ENCODE results near the gene DGCR6L.
"Not testable (repeated sequence)": the region's sequence is repeated elsewhere in the genome, so short reads cannot be mapped to it uniquely, and the experiment has no call there.

DGCR6L gene

DNA sequence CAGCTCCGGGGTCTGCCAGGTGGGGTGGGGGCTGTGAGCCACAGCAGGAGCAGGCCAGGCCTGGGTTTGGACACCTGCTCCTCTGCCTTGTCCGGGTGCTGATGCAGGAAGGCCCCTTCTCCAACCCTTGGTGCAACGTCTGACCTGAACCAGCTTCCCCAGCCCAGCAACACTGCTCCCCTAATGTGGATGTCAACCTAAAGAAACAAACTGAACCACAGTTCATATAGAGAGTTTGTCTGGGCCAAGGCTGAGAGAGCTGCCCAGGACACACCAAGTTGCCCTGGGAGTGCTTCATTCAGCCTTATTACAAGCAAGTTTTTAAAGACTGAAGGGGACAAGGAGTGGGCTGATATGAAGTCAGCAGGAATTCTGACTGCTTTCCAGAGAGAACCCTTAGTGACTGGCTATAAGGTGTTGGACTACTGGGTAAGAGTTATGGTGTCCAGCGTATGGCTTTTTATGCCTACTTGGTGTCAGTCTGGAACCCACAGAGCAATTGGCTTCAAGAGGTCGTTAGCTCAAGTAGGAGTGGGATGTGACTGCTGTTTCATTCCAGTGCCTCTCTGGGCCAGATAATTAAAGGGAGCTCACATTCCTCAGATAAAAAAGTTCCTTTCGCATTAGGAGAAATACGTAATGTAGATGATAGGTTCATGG, 1.8 kb upstream of the DGCR6L start:
- not testable (repeated sequence) for H3K9me3 ChIP-seq (ENCODE audit: control insufficient read depth in 2 of 2, low read length in 2 of 2); H3K9ac ChIP-seq (ENCODE audit: low read length in 2 of 2); H3K36me3 ChIP-seq (ENCODE audit: control insufficient read depth in 2 of 2, insufficient read depth in 2 of 2, low read length in 2 of 2); H3K27me3 ChIP-seq (ENCODE audit: control insufficient read depth in 1 of 2, insufficient read depth in 2 of 2, low read length in 2 of 2); H3K27ac ChIP-seq (ENCODE audit: low read length)
- Histone ChIP-seq H3K4me1 (ENCODE audit: control insufficient read depth, insufficient read depth, low read length) (peaks cover 28% of the 10 kb centered on the region), H3K4me3 (ENCODE audit: low read length in 2 of 2) (peak overlapping the region in 1 of 2 donors; percentile 90)

DNA sequence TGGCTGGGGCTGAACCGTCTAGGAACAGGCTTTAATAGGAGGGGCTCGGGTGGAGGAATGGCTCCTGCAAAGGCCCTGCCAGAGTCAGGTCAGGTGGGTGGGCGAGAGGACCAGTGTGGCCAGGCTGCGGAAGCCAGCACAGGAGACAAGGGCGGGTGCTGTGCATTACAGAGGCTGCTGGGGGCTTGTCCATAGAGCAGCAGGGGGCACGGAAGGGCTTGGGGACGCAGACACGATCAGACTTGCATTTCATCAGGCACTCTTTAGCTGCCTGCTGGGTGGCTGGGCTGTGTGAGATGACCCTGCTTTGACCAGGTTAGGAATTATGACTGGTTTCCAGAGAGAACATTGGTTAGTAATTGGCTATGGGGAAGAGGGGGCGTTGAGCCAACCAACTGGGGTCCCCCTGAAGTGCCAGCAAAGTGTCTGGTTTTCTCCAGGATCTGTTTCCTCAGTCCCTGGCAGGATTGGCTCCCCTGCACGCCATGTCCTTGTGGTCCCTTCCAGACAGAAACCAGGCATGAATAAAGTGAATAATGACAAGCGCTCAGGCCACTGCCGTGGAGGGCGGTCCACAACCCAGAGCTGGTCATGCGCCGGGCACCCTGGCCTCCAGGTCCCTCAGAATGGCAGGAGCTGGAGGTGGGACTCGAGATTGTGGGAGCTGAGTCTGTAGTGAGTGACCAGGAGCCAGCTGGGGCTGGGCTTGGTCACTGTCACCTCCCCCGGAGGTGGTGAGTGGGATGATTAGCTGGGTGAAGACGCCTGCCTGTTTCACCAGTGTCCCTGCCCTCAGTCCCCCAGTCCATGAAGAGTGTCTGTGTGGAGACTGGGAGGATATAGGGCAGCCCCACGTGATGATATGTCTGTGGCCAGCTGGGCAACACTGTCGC, 1.0 kb upstream of the DGCR6L start:
- H3K36me3 ChIP-seq (ENCODE audit: control insufficient read depth in 2 of 2, insufficient read depth in 2 of 2, low read length in 2 of 2); H3K9me3 ChIP-seq (ENCODE audit: control insufficient read depth in 2 of 2, low read length in 2 of 2); H3K27me3 ChIP-seq (ENCODE audit: control insufficient read depth in 1 of 2, insufficient read depth in 2 of 2, low read length in 2 of 2): not testable (repeated sequence)
- peaks cover 30% of the 10 kb centered on the region for H3K4me1 ChIP-seq (ENCODE audit: control insufficient read depth, insufficient read depth, low read length)
- peak overlapping the region; percentile 81 to 90 for H3K4me3 ChIP-seq (ENCODE audit: low read length in 2 of 2)
- H3K9ac ChIP-seq (ENCODE audit: low read length in 2 of 2): peak overlapping the region; percentile 82 to 90
- peak overlapping the region; percentile 64 for H3K27ac ChIP-seq (ENCODE audit: low read length)

DNA sequence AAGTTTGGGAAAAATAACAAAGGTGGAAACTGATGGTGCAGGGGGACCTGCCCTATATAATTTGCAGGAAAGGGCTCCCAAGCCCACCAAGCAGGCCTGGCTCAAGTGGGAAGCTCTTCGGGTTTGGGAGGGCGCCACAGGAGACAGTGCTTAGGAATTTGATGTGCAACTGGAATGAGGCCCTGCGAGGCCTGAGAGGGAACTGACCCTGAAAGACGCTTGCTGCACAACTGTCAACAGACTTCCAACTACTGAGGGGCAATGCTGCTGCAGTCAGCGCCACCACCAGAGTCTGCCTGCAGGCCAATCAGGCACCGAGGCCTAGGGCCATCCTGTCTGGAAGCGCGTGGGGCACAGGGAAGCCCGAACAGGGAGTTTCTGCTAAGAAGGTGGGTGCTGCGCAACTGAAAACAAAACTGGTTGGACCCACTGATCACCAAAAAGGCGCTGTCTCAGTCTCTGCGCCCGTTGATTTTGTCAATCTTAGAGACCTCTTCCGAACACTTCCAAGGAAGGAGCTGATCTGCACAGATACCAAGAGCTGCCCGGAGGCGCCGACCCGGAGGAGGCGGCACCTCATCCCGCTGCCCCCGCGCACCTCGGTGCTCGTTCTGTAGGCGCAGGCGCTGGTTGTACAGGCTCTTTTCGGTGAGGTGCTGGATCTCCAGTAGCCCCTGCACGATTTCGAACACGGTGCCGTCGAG, 667 bp downstream of the DGCR6L start:
- peak overlapping the region; percentile 37 for H3K27ac ChIP-seq (ENCODE audit: low read length)

DNA sequence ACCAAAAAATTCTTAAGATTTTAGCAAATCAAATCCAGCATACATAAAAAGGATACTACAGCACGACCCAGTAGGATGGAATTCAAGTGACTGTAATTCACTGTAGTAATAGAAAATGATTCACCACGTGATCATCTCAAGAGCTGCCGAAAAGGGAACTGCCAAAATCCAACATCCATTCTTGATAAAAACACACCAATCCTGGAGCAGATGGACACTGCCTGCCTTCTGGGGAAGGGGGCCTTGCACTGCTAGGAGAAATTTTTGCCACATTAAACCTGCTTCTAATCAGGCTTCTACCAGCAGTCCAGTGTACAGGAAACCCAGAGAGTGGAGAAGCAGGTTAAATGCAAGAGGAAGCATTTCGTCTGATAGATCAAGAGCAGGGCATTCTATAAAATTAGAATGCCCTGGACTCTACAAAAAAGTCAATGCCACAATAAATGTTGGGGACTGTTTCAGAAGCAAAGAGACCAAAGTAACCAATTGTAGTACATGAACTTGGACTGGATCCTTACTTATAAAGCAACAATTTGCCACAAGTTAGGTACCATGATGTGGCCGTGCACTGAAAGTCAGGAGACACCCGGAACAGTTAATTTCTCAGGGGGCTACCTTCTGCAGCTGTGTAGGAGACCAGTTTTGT, 1.7 kb downstream of the DGCR6L start:
- H3K9me3 ChIP-seq (ENCODE audit: control insufficient read depth in 2 of 2, low read length in 2 of 2); H3K9ac ChIP-seq (ENCODE audit: low read length in 2 of 2); H3K27me3 ChIP-seq (ENCODE audit: control insufficient read depth in 1 of 2, insufficient read depth in 2 of 2, low read length in 2 of 2); H3K36me3 ChIP-seq (ENCODE audit: control insufficient read depth in 2 of 2, insufficient read depth in 2 of 2, low read length in 2 of 2); H3K27ac ChIP-seq (ENCODE audit: low read length): not testable (repeated sequence)
- peaks cover 30% of the 10 kb centered on the region for H3K4me1 ChIP-seq (ENCODE audit: control insufficient read depth, insufficient read depth, low read length)
- peak overlapping the region in 1 of 2 donors; percentile 15 for H3K4me3 ChIP-seq (ENCODE audit: low read length in 2 of 2)

More for the DNA sequence above, 667 bp downstream of the DGCR6L start:
- H3K36me3 ChIP-seq (ENCODE audit: control insufficient read depth in 2 of 2, insufficient read depth in 2 of 2, low read length in 2 of 2): no peaks in the 10 kb centered on the region
- H3K9ac ChIP-seq (ENCODE audit: low read length in 2 of 2): peak overlapping the region; percentile 42 to 90
- H3K27me3 ChIP-seq (ENCODE audit: control insufficient read depth in 1 of 2, insufficient read depth in 2 of 2, low read length in 2 of 2): no peaks in the 10 kb centered on the region
- peaks cover 30% of the 10 kb centered on the region for H3K4me1 ChIP-seq (ENCODE audit: control insufficient read depth, insufficient read depth, low read length)
- H3K4me3 ChIP-seq (ENCODE audit: low read length in 2 of 2): peak overlapping the region; percentile 81 to 90
- H3K9me3 ChIP-seq (ENCODE audit: control insufficient read depth in 2 of 2, low read length in 2 of 2): no peaks in the 10 kb centered on the region

DNA sequence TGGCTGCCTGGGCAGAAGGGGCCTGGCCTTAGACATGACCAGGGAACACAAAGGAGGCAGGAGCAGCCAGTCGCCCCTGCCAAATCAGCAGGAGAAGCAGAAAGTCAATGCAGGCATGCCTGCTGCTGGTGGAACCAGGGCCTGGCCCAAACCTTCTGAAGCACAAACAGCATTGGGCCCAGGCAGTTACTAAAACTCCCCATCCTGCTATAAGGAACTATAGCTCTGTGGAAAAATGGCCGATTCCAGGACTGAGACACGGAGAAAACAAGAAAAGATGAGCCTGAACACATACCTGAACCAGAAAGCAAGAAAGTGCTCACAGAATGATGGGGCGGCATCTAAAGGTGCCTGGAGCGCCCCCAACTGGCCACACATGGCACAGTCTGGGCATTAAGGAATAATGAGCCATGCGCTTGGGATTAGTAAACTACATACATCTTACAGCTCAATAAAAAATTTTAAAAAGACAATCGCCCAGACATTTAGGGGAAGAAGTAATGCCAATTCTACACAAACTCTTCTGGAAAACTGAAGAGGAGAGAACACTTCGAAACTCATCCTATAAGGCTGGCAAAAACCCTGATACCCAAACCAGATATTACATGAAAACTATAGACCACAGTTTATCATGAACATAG, 2.3 kb downstream of the DGCR6L start:
- not testable (repeated sequence) for H3K36me3 ChIP-seq (ENCODE audit: control insufficient read depth in 2 of 2, insufficient read depth in 2 of 2, low read length in 2 of 2); H3K9ac ChIP-seq (ENCODE audit: low read length in 2 of 2); H3K27ac ChIP-seq (ENCODE audit: low read length); H3K27me3 ChIP-seq (ENCODE audit: control insufficient read depth in 1 of 2, insufficient read depth in 2 of 2, low read length in 2 of 2); H3K9me3 ChIP-seq (ENCODE audit: control insufficient read depth in 2 of 2, low read length in 2 of 2); H3K4me3 ChIP-seq (ENCODE audit: low read length in 2 of 2)
- peaks cover 30% of the 10 kb centered on the region for H3K4me1 ChIP-seq (ENCODE audit: control insufficient read depth, insufficient read depth, low read length)

DNA sequence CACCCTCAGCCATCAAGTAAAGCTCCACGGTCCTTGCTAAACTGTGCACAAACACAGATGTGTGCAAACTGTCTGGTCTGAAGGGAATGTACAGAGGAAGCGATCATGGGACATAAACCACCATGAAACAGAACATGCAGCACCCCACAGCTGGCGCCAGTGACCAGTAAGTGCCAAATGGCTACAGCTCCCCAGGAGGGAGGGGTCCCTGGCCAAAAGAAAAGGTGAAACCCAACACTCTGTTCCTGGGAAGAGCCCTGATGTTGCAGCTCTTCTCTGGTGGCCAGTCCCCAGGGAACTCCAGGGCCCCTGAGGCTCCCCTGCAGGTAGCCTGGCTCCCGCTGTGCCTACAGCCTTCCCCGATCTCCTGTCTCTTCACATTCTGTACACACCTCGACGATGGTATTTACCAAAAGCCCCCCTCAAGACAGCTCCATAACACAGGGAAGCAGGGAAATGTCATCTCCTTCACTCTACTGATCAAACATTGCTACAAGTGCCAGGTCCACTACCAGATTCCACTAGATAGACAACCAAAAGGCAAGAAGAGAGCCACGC, 2.9 kb downstream of the DGCR6L start:
- Histone ChIP-seq H3K36me3 (ENCODE audit: control insufficient read depth in 2 of 2, insufficient read depth in 2 of 2, low read length in 2 of 2) (peaks cover 0 to 2% of the 10 kb centered on the region in 2 donors), H3K4me3 (ENCODE audit: low read length in 2 of 2) (no peak overlapping the region), H3K9me3 (ENCODE audit: control insufficient read depth in 2 of 2, low read length in 2 of 2) (no peaks in the 10 kb centered on the region), H3K27ac (ENCODE audit: low read length) (no peak overlapping the region), H3K9ac (ENCODE audit: low read length in 2 of 2) (no peak overlapping the region), H3K4me1 (ENCODE audit: control insufficient read depth, insufficient read depth, low read length) (peaks cover 30% of the 10 kb centered on the region), H3K27me3 (ENCODE audit: control insufficient read depth in 1 of 2, insufficient read depth in 2 of 2, low read length in 2 of 2) (no peaks in the 10 kb centered on the region)

DNA sequence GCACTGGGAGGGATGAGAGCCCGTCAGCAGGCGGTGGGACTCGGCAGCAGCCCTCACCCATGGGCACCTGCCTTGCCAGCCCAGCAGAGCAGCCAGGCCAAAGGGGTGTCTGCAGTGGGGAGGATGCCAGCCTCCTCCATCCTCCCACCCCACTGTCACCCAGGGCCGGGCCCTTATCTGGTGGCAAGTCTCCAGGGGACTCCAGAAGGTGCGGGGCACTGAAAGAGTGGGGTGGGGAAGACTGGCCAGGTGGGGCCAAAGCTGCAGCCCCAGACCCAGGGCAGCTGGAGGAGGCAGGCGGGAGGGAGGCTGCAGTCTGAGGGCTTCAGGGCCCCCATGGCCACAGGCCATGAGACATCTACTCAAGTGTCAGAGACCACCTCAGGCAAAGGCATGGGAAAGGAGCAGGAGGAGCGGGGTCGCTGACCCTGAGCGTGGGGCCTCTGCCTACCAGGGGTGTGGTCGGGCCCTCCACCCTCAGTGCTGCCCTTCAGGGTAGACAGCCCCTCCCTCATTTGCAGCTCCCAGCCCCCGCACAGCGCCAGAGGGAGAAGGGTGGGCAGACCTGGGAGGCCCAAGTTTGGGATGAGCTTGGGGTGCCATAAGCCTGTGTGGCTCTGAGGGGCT, 3.5 kb downstream of the DGCR6L start:
- Histone ChIP-seq H3K36me3 (ENCODE audit: control insufficient read depth in 2 of 2, insufficient read depth in 2 of 2, low read length in 2 of 2) (peaks cover 0 to 2% of the 10 kb centered on the region in 2 donors), H3K27me3 (ENCODE audit: control insufficient read depth in 1 of 2, insufficient read depth in 2 of 2, low read length in 2 of 2) (no peaks in the 10 kb centered on the region), H3K9ac (ENCODE audit: low read length in 2 of 2) (no peak overlapping the region), H3K4me3 (ENCODE audit: low read length in 2 of 2) (no peak overlapping the region), H3K27ac (ENCODE audit: low read length) (no peak overlapping the region), H3K4me1 (ENCODE audit: control insufficient read depth, insufficient read depth, low read length) (peaks cover 29% of the 10 kb centered on the region), H3K9me3 (ENCODE audit: control insufficient read depth in 2 of 2, low read length in 2 of 2) (no peaks in the 10 kb centered on the region)

DNA sequence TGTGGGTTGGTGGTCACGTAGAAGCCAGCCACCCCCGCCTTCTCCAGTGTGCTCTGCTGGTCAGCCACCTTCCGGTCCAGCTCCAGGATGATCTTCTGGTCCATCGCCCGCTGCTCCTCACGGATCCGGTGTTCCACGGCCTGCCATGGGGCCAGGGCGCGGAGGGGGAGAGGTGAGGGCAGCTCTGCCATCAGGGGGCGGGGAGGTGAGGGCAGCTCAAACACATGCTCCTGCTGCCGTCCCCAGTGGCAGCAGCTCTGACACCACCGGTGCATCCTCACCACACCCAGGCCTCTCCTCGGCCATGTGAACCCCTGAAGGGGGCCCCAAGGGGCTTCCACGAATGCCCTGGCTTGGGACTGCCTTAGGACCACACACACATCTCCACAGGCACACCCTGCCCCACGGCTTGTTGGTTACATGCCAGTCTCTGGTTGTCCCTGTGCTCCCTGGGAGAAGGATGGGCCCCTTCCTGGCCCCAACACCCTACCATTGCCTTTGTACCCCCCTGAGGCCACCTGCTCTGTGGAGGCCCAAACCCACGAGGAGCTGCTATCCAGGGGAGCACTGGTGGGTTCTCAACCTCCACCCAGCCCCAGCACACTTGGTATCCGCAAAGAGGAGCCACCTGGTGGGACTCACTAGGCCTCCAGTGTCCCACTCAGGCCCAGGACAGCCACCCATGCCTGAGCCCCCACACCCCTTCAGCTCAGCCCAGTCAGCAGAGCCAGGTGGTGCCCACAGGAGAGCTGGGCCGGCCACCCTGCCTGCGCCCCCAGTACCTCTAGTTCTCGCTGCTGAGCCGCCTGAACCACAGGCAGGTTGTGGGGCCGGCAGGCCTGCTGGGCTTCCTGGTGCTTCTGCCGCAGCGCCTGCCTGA, 4.3 kb downstream of the DGCR6L start:
- no peak overlapping the region for H3K27ac ChIP-seq (ENCODE audit: low read length)
- no peaks in the 10 kb centered on the region for H3K9me3 ChIP-seq (ENCODE audit: control insufficient read depth in 2 of 2, low read length in 2 of 2)

DNA sequence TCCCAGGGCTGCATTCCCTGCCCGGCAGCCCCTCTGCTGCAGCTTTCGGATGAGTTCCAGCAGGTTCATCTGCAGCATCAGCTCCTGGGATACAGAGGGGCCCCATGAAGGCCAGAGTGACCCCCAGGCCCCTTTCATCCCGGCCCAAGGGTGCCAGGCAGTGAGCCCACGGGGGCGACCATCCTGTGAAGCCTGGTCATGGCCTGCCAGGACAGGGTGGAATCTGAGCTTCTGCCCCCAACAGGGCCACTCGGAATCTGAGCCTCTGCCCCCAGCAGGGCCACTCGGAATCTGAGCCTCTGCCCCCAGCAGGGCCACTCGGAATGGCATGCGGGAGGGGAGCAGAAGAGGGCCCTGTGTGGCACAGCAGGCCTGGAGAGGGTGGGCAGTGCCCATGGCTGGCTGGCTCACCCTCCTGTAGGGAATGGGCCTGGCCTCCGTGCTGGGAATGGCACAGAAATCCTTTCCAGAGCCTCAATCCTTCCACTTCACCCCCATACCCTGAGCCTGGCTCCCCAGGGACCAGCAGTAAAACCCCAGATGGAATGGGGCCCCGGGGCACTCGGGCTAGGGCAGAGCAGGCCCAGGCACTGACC, 5.0 kb downstream of the DGCR6L start:
- not testable (repeated sequence) for H3K4me3 ChIP-seq (ENCODE audit: low read length in 2 of 2); H3K27me3 ChIP-seq (ENCODE audit: control insufficient read depth in 1 of 2, insufficient read depth in 2 of 2, low read length in 2 of 2)
- H3K4me1 ChIP-seq (ENCODE audit: control insufficient read depth, insufficient read depth, low read length): peaks cover 18% of the 10 kb centered on the region

More for the DNA sequence above, 4.3 kb downstream of the DGCR6L start:
- H3K27me3 ChIP-seq (ENCODE audit: control insufficient read depth in 1 of 2, insufficient read depth in 2 of 2, low read length in 2 of 2): no peaks in the 10 kb centered on the region
- H3K4me3 ChIP-seq (ENCODE audit: low read length in 2 of 2): no peak overlapping the region
- H3K9ac ChIP-seq (ENCODE audit: low read length in 2 of 2): no peak overlapping the region
- H3K36me3 ChIP-seq (ENCODE audit: control insufficient read depth in 2 of 2, insufficient read depth in 2 of 2, low read length in 2 of 2): peaks cover 0 to 2% of the 10 kb centered on the region in 2 donors
- H3K4me1 ChIP-seq (ENCODE audit: control insufficient read depth, insufficient read depth, low read length): peaks cover 21% of the 10 kb centered on the region

More for the DNA sequence above, 5.0 kb downstream of the DGCR6L start:
- H3K9me3 ChIP-seq (ENCODE audit: control insufficient read depth in 2 of 2, low read length in 2 of 2); H3K9ac ChIP-seq (ENCODE audit: low read length in 2 of 2); H3K27ac ChIP-seq (ENCODE audit: low read length); H3K36me3 ChIP-seq (ENCODE audit: control insufficient read depth in 2 of 2, insufficient read depth in 2 of 2, low read length in 2 of 2): not testable (repeated sequence)
